ENCODE results near the gene TTPAL.

Gene TTPAL

GRCh38 chr20:44523746-44524145 is 48.1 kb downstream of the TTPAL start:
- TF ChIP-seq, protein P1, sequence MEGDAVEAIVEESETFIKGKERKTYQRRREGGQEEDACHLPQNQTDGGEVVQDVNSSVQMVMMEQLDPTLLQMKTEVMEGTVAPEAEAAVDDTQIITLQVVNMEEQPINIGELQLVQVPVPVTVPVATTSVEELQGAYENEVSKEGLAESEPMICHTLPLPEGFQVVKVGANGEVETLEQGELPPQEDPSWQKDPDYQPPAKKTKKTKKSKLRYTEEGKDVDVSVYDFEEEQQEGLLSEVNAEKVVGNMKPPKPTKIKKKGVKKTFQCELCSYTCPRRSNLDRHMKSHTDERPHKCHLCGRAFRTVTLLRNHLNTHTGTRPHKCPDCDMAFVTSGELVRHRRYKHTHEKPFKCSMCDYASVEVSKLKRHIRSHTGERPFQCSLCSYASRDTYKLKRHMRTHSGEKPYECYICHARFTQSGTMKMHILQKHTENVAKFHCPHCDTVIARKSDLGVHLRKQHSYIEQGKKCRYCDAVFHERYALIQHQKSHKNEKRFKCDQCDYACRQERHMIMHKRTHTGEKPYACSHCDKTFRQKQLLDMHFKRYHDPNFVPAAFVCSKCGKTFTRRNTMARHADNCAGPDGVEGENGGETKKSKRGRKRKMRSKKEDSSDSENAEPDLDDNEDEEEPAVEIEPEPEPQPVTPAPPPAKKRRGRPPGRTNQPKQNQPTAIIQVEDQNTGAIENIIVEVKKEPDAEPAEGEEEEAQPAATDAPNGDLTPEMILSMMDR (IDR thresholded peaks at IDR 0.05; ENCODE audit: low read depth, low read length, missing control alignments) = no peak
- H3K4me3 ChIP-seq (ENCODE audit: low read depth, low read length) = no peak overlapping the region
- in situ Hi-C loops (cut with HindIII; ENCODE audit: low sequenced_read_pairs) = no loop called here
- DNase-seq (ENCODE audit: low read depth) = no peak

GRCh38 chr20:44526129-44526528 is 50.5 kb downstream of the TTPAL start:
- TF ChIP-seq, protein P1 (IDR thresholded peaks at IDR 0.05; ENCODE audit: low read depth, low read length, missing control alignments) = no peak
- in situ Hi-C loops (cut with HindIII; ENCODE audit: low sequenced_read_pairs) = no loop called here
- peak; percentile 16 for DNase-seq (ENCODE audit: low read depth)
- no peak overlapping the region for H3K4me3 ChIP-seq (ENCODE audit: low read depth, low read length)

DNA sequence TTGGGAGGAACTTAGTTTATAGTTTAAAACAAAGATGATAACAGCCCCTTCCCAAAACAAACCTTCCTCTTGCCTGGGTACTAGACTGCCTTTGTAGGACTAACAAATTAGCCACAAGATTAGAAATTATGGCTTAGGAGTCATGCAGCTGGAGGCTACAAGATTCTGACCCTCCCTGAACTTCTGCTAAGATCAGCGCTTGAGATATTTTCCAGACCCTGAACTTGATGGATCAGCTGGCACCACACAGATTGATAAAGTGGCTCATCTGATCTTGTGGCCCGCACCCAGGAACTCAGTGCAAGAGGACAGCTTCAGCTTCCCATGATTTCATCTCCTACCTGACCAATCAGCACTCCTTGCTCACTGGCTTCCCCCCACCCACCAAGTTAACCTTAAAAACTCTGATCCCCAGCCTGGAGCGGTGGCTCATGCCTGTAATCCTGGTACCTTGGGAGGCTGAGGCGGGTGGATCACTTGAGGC is 52.1 kb downstream of the TTPAL start:
- no peak overlapping the region for H3K4me3 ChIP-seq (ENCODE audit: low read depth, low read length)
- no peak for DNase-seq (ENCODE audit: low read depth)
- in situ Hi-C loops (cut with HindIII; ENCODE audit: low sequenced_read_pairs) = no loop called here
- TF ChIP-seq, protein P1 (IDR thresholded peaks at IDR 0.05; ENCODE audit: low read depth, low read length, missing control alignments) = no peak

DNA sequence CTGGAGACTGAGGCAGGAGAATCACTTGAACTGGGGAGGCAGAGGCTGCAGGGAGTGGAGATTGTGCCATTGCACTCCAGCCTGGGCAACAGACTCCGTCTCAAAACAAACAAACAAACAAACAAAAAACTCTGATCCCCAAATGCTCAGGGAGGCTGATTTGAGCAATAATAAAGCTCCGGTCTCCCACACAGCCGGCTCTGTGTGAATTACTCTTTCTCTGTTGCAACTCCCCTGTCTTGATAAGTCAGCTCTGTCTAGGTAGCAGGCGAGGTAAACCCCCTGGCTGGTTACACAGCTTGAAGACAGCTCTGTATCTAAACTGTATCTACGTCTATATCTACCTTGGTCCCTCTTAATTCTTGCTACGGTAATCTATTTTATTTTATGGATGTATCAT is 52.6 kb downstream of the TTPAL start:
- no peak overlapping the region for H3K4me3 ChIP-seq (ENCODE audit: low read depth, low read length)
- in situ Hi-C loops (cut with HindIII; ENCODE audit: low sequenced_read_pairs) = no loop called here
- TF ChIP-seq, protein P1 (IDR thresholded peaks at IDR 0.05; ENCODE audit: low read depth, low read length, missing control alignments) = no peak

DNA sequence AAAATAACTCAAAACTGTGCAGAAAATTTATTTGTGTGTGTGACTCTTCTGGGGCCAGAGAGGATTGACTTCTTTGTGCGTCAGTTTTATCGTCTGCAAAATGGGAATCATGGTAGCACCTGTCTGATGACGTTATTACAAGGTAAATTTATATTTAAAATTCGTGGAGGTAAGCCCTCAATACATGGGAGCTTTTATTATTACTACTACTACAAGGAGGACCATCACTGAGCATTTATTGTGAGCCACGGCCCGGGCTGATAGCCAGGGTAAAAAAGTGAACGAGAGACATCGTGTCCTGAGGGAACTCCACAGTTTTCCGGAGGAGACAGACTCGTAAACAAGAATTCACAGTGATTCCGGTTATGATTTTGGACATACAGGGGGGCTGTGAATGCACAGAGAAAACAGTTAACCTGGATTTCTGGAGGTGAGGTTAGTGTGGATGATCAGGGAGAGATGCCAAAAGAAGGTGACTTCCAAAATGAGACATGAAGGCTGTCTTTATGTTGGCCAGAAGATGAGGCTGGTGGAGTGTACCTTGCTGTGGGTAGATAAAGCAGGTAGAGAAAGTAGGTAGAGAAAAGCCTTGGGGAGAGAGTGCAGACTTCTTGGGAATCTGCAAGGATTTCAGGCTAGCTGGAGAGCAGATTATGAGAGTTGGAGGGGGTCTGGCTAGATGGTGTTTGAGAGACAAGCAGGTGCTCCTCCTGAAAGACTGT is 56.7 kb downstream of the TTPAL start:
- no peak for DNase-seq (ENCODE audit: low read depth)
- in situ Hi-C loops (cut with HindIII; ENCODE audit: low sequenced_read_pairs) = loop anchor here (10.0 kb wide), 1 partner anchor 82 kb away; no protein-coding TSS in a partner anchor
- TF ChIP-seq, protein P1 (IDR thresholded peaks at IDR 0.05; ENCODE audit: low read depth, low read length, missing control alignments) = no peak
- peak overlapping the region; percentile 67 for H3K4me3 ChIP-seq (ENCODE audit: low read depth, low read length)

More for the DNA sequence above, 52.6 kb downstream of the TTPAL start:
- no peak for DNase-seq (ENCODE audit: low read depth)

DNA sequence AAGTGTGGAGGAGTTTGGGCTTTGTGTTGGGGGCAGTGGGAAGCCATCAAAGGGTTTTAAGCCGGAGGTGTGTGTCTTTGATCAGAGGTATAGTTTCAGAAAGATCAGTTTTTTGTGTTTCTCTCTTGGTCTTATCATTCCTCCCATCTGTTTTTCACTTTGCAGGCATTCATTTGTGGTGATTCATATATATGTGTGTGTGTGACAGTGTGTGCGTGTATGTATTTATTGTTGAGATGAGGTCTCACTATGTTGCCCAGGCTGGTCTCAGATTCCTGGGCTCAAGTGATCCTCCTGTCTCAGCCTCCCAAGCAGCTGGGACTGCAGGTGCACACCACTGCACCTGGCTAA is 57.3 kb downstream of the TTPAL start:
- DNase-seq (ENCODE audit: low read depth) = no peak
- TF ChIP-seq, protein P1 (IDR thresholded peaks at IDR 0.05; ENCODE audit: low read depth, low read length, missing control alignments) = no peak
- peak overlapping the region; percentile 67 for H3K4me3 ChIP-seq (ENCODE audit: low read depth, low read length)
- in situ Hi-C loops (cut with HindIII; ENCODE audit: low sequenced_read_pairs) = loop anchor here (10.0 kb wide), 1 partner anchor 82 kb away; no protein-coding TSS in a partner anchor
